Right cardiac atrium (tissue), 5 donors: Measurements from ENCODE around the gene ZNF664. TPM values are rescaled to one million over a fixed set of nuclear protein-coding genes. Genes with fewer than 3 reads are reported as not detected.

Experiments used
- ATAC-seq, 2 donors: fragments of 200-7000 bp; cut with Tn5 transposase; one replicate each; pipeline versions ENCODE4 v1.8.0 to v1.9.1; 2020; ENCODE audit warnings: moderate library complexity in 2 of 2, mild to moderate bottlenecking in 1 of 2
- DNase-seq, 3 donors: peaks; one replicate each; pipeline ENCODE4 v3.0.0-alpha.2; 2020
- H3K27ac ChIP-seq: one replicate; pipeline ENCODE4 v1.5.1; 2013; ENCODE audit warnings: mild to moderate bottlenecking, low read length, control low read depth, moderate library complexity
- H3K27me3 ChIP-seq: one replicate; pipeline ENCODE4 v1.6.1; 2013; ENCODE audit not compliant: control insufficient read depth, insufficient read depth
- H3K4me1 ChIP-seq: one replicate; pipeline ENCODE4 v1.6.1; 2013; ENCODE audit warnings: low read length; ENCODE audit not compliant: control insufficient read depth, insufficient read depth
- H3K4me3 ChIP-seq: one replicate; pipeline ENCODE4 v1.5.1; 2013; ENCODE audit warnings: low read length, control low read depth
- H3K9me3 ChIP-seq: one replicate; pipeline ENCODE4 v1.6.1; 2013; ENCODE audit warnings: low read length; ENCODE audit not compliant: control insufficient read depth
- WGBS: extraction: QIAGEN DNeasy Blood & Tissue Kit; methylation state at CpG from one replicate; pipeline ENCODE4 v1.1.7; 2013; 5-methylcytosine and 5-hydroxymethylcytosine counted together
- intact Hi-C, 4 donors: fragments of 100-400 bp; cut with DNase I; formaldehyde crosslinking; loops; one replicate each; pipeline versions ENCODE4 v1.11.0 to v1.14.0; 2022 to 2023
- polyA plus RNA-seq: library from polyadenylated mRNA; stranded (reverse); fragments of 200-250 nt; gene quantifications from one replicate; pipeline ENCODE4 v1.2.3, GENCODE V29; 2013
- total RNA-seq, 4 donors: library from RNA; stranded (reverse); fragmentation: NEBNext Ultra II Directional; extraction: Animal tissue kit (Norgen Biotek cat#: 25700); gene quantifications; one replicate each; pipeline ENCODE4 v1.2.1, GENCODE V29; 2021
- donor health status: healthy with polysubstance abuse.
- donor health status: DM: no; HTN: yes; CAD: no.
- donor health status: DM: no; HTN: no; CAD: no.
- donor health status: DM: no; HTN: yes; CAD: no; lungs with severe emphysema.
- donor health status: DM: yes; HTN: yes; CAD: no.

ZNF664 gene
- total and polyA plus RNA-seq, 5 donors, result 50.2 to 80.6 (median 76.3) TPM

DNA sequence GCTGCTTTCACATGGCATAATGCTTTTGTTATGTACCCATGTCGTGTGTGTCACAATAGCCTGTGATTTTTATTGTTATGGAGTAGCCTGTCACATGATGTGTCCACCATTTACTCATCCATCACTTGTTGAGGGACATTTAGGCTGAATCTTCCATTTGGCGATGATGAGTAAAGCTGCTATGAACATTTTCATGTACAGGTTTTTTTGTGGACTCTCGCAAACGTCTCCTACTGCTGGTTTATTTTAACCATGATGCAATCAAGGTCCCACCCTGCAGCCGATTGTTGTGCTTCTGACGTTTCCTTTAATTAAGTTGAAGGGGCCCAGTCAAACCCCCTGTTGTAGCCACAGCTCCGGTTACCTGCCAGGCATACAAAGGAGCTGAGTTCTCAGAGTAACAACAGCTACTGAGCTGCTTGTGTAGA lies 63.2 kb downstream of the ZNF664 start:
- intact Hi-C loops, result loop anchor here in 3 of 4 donors (5.0 to 10.0 kb wide), 5 partner anchors 131 to 869 kb away; no protein-coding TSS in a partner anchor
- Histone ChIP-seq H3K4me1 (no peaks in the 10 kb centered on the region), H3K4me3 (no peak overlapping the region), H3K9me3 (no peaks in the 10 kb centered on the region), H3K27ac (no peak overlapping the region), H3K27me3 (no peaks in the 10 kb centered on the region)
- no peak for DNase-seq
- peak in 1 of 2 donors; percentile 13 for ATAC-seq
- WGBS, result 58% methylated on average over 7 of the region's 7 CpGs

DNA sequence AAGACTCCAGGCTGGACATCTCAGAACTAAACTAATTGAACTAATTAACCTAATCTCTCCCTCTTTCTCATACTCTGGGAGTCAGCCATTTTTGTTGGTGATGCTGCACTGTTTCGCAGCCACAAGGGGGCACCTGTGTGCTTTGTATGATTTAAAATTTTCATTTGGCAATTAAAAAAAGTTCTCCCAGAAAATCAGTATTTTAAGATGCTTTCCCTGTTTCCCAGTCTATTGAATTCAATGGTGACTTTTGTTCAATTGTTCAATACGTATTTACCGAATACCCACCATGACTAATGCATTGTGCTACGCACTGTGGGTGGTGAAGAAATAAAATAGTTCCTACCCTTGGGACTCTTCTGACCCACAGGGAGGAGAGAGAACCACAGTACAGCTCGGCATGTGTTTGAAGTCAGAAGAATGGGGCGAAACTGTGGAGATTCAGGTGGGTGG lies 63.7 kb downstream of the ZNF664 start:
- H3K4me1 ChIP-seq, result no peaks in the 10 kb centered on the region
- intact Hi-C loops, result loop anchor here in 3 of 4 donors (5.0 to 10.0 kb wide), 5 partner anchors 132 to 868 kb away; no protein-coding TSS in a partner anchor
- H3K27me3 ChIP-seq, result no peaks in the 10 kb centered on the region
- no peak overlapping the region for H3K4me3 ChIP-seq
- DNase-seq (peak; percentile 39 to 72 (median 68)), ATAC-seq (peak in 1 of 2 donors; percentile 56)
- H3K27ac ChIP-seq, result no peak overlapping the region
- WGBS, result 34% methylated on average over 6 of the region's 6 CpGs
- H3K9me3 ChIP-seq, result no peaks in the 10 kb centered on the region

DNA sequence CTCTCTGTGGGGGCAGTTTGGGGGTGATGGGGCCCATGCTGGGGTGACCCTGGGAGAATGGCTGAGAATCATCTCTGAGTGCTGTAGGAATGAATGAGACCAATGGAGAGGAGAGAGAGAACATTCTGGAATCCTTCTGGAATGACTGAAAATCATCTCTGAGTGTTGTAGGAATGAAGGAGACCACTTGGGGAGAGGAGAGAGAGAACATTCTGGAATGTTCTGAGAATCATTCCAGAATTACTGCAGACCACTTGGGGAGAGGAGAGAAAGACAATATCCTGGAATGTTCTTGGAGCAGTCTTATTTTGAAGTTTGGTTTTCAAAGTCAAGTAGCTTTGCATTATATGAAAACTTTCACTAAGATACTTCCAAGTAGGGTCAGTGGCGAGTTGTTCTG lies 64.3 kb downstream of the ZNF664 start:
- ATAC-seq (no peak), DNase-seq (no peak)
- intact Hi-C loops, result loop anchor here in 3 of 4 donors (5.0 to 10.0 kb wide), 5 partner anchors 133 to 867 kb away; no protein-coding TSS in a partner anchor
- Histone ChIP-seq H3K9me3 (no peaks in the 10 kb centered on the region), H3K27me3 (no peaks in the 10 kb centered on the region), H3K4me1 (no peaks in the 10 kb centered on the region), H3K4me3 (no peak overlapping the region), H3K27ac (no peak overlapping the region)
- 94% methylated on average over 1 of the region's 1 CpG for WGBS

DNA sequence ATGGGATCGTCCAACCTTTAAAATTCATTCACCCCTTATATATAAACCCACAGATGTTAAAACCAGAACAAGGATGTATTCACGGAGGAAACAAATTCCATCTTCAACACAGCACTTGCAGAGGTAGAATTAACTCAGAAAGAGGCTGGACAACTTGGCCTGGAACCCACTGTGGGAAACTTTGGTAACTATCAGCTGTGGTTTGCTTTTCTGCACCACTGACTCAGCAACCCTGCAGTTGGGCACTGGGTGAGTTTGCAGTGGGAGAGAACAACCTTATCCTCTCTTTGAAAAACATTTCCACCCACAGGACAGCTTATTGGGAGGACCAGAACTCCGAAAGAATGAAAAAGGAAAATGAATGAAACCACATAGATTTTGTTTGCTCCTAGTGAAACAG lies 66.3 kb downstream of the ZNF664 start:
- Histone ChIP-seq H3K27ac (no peak overlapping the region), H3K4me1 (no peaks in the 10 kb centered on the region), H3K9me3 (no peaks in the 10 kb centered on the region), H3K4me3 (no peak overlapping the region), H3K27me3 (no peaks in the 10 kb centered on the region)
- intact Hi-C loops, result loop anchor here in 3 of 4 donors (5.0 to 10.0 kb wide), 5 partner anchors 134 to 866 kb away; no protein-coding TSS in a partner anchor
- DNase-seq, result no peak
- WGBS, result 46% methylated on average over 3 of the region's 3 CpGs
- no peak for ATAC-seq

DNA sequence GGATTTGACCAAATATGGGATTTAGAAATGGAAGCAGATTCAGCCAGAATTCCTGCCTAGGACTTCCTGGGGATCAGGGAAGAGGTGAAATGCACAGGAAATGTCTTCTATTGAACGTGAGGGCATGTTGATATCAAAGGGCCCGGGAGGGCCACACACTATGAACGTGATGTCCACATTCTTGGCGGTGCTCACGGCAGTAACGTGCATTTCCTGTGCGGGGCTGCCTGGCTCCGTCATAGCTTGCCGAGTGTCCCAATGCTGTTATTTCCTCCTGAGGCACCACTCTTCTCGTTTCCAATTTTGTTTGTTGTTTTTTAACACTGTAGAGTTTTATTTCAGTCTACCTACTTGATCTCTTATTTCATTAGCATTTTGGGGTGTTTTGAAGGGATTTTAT lies 67.3 kb downstream of the ZNF664 start:
- H3K27me3 ChIP-seq, result no peaks in the 10 kb centered on the region
- ATAC-seq (peak in 1 of 2 donors; percentile 33), DNase-seq (peak in 1 of 3 donors; percentile 59)
- no peak overlapping the region for H3K4me3 ChIP-seq
- H3K4me1 ChIP-seq, result no peaks in the 10 kb centered on the region
- 52% methylated on average over 10 of the region's 10 CpGs for WGBS
- H3K27ac ChIP-seq, result no peak overlapping the region
- intact Hi-C loops, result loop anchor here in 1 of 4 donors (5.0 kb wide), 1 partner anchor 737 kb away; no protein-coding TSS in a partner anchor
- no peaks in the 10 kb centered on the region for H3K9me3 ChIP-seq

DNA sequence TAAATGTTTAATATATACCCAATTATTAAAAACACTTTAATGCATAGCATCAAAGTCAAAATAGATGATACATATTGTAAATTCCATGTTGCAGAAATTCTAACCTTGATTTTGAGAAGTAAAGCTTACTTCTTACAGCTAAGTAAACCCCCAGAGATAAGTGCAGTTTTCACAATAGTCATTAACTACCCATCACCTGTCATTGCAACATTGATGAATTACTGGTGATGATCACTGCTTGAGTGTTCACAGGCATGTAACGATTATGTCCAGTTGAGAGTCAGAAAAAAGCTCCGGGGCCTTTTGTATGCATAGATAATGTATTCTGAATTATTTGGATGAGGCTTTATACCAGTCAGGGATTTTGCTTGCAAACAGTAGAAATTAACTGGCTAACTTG lies 67.7 kb downstream of the ZNF664 start:
- no peaks in the 10 kb centered on the region for H3K4me1 ChIP-seq
- 75% methylated on average over 2 of the region's 2 CpGs for WGBS
- no peak overlapping the region for H3K4me3 ChIP-seq
- no peak overlapping the region for H3K27ac ChIP-seq
- intact Hi-C loops, result loop anchor here in 1 of 4 donors (5.0 kb wide), 1 partner anchor 737 kb away; no protein-coding TSS in a partner anchor
- DNase-seq (no peak), ATAC-seq (no peak)
- H3K27me3 ChIP-seq, result no peaks in the 10 kb centered on the region
- H3K9me3 ChIP-seq, result no peaks in the 10 kb centered on the region

DNA sequence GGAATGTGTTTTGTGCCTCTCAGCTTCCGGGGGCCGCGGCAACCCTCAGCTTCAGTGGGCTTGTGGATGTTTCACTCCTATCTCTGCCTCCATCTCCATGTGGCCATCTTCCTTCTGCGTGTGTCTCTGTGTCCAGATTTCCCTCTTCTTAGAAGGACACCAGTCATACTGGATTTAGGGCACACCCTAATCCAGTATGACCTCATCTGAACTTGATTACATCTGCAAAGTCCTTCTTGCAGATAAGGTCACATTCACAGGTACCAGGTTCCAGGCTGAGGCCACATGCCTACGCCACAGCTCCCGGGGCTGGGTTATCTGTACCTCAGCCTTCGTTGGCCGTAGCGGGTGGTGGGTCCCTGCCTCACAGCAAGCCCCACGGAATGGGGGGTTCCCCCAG lies 68.9 kb downstream of the ZNF664 start:
- Histone ChIP-seq H3K27me3 (no peaks in the 10 kb centered on the region), H3K9me3 (no peaks in the 10 kb centered on the region), H3K27ac (no peak overlapping the region), H3K4me3 (no peak overlapping the region), H3K4me1 (no peaks in the 10 kb centered on the region)
- intact Hi-C loops, result loop anchor here in 1 of 4 donors (5.0 kb wide), 1 partner anchor 735 kb away; no protein-coding TSS in a partner anchor
- ATAC-seq, result no peak
- DNase-seq, result no peak
- 97% methylated on average over 10 of the region's 10 CpGs for WGBS

DNA sequence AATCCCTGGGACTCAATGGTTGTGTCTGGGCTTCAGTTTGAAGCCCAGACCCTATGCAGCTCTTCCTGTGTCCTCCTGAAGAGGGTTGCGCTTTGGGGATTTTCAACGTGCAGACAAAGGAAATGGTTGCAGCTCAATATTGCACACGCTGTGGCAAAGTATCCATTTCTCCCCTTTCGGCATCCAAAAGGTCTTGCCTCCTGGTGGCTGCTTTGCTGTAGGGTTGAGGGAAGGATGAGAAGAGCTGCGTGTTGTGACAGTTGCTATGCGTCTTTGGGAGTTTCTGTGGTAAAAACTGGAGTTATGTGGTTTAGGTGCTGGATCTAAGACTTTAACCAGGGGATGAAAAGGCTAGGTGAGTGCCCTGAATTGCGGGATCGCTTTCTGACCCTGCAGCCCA lies 71.0 kb downstream of the ZNF664 start:
- intact Hi-C loops, result loop anchor here in 1 of 4 donors (5.0 kb wide), 1 partner anchor 733 kb away; no protein-coding TSS in a partner anchor
- H3K9me3 ChIP-seq, result no peaks in the 10 kb centered on the region
- no peaks in the 10 kb centered on the region for H3K4me1 ChIP-seq
- H3K4me3 ChIP-seq, result no peak overlapping the region
- ATAC-seq (no peak), DNase-seq (no peak)
- H3K27me3 ChIP-seq, result no peaks in the 10 kb centered on the region
- WGBS, result 88% methylated on average over 8 of the region's 8 CpGs
- no peak overlapping the region for H3K27ac ChIP-seq

DNA sequence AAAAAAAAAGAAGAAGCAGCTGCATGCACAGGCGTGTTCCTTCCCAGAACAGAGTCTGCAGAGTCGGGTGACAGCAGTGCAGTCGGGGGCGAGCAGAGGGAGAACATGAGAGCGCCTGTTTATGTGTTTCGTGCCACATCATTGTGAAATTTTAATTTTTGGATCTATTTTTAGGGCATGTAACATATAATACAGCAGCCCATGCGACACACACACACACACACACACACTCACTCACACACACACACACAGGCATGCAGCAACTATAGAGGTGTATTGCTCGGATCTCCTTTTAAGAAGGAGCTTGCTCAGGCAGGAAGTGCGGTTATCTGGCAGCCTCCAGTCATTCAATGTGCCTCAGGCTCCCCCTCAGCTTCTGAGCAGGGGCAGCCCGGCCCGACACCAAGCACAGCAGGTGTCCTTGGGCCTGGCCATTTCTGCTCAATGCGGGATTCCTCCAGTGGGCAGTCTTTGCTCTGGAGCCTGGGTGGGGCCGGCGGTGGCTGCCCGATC lies 71.8 kb downstream of the ZNF664 start:
- Histone ChIP-seq H3K4me3 (no peak overlapping the region), H3K4me1 (no peaks in the 10 kb centered on the region), H3K27ac (no peak overlapping the region), H3K9me3 (no peaks in the 10 kb centered on the region), H3K27me3 (no peaks in the 10 kb centered on the region)
- 68% methylated on average over 15 of the region's 15 CpGs for WGBS
- no peak for DNase-seq
- intact Hi-C loops, result loop anchor here in 1 of 4 donors (5.0 kb wide), 1 partner anchor 732 kb away; no protein-coding TSS in a partner anchor
- ATAC-seq, result no peak

DNA sequence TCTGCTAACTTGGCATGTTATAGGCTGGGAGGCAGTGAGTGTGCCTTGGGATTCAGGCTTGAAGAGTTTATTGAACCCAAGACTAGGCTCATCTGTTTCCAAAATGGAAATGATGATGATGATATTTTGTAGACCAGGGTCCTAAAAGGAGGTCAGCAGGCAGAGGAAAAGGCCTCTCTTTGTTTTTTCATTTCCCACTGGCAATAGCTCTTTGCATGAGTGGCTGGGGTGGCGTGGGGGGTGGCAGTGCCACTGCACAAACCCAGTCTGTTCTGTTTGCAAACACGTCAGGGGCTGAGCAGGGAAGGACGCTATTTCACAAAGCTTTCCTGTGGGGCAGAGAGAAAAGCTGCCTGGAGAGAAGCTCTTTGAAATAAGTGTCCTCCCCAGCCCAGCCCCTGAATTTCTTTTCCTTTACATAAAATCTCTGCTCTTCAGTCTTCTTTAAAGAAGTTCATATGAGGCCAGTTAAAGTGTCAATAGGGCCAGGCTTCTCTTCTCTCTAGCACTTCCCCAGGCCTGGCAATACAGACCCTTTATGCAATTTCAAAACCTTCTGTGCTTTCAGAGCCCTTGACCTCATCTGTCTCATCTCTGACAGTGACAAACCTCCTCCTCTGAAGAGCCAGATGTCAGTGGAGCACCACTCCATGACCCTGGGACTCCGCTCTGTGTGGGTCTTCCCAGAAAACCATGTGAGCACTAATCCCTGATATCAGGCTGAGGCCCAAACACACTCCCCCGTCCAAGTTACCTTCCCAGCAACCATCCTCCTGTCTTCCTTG lies 72.8 kb downstream of the ZNF664 start:
- ATAC-seq, result no peak
- no peak overlapping the region for H3K4me3 ChIP-seq
- WGBS, result 93% methylated on average over 5 of the region's 5 CpGs

DNA sequence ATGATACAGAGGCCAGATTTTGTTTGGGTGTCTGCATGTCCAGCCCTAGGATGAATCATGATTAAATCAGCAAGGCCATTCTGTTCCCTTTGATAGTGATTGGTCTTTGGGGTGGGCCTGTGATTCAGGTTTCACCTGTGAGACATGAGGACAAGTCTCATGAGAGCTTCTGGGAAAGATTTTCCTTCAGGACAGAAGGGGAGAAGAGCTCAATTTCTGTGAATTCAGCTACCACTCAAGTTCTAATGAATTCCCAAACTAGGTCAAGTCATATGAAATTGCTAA lies 73.4 kb downstream of the ZNF664 start:
- intact Hi-C loops, result no loop called here
- Histone ChIP-seq H3K27me3 (no peaks in the 10 kb centered on the region), H3K4me1 (no peaks in the 10 kb centered on the region), H3K9me3 (no peaks in the 10 kb centered on the region), H3K4me3 (no peak overlapping the region), H3K27ac (no peak overlapping the region)
- ATAC-seq (no peak), DNase-seq (no peak)

More for the DNA sequence above, 72.8 kb downstream of the ZNF664 start:
- intact Hi-C loops, result no loop called here
- Histone ChIP-seq H3K27ac (no peak overlapping the region), H3K27me3 (no peaks in the 10 kb centered on the region), H3K4me1 (no peaks in the 10 kb centered on the region), H3K9me3 (no peaks in the 10 kb centered on the region)
- DNase-seq, result no peak
